ENCODE results near the gene SEMA3D.

SEMA3D gene

DNA sequence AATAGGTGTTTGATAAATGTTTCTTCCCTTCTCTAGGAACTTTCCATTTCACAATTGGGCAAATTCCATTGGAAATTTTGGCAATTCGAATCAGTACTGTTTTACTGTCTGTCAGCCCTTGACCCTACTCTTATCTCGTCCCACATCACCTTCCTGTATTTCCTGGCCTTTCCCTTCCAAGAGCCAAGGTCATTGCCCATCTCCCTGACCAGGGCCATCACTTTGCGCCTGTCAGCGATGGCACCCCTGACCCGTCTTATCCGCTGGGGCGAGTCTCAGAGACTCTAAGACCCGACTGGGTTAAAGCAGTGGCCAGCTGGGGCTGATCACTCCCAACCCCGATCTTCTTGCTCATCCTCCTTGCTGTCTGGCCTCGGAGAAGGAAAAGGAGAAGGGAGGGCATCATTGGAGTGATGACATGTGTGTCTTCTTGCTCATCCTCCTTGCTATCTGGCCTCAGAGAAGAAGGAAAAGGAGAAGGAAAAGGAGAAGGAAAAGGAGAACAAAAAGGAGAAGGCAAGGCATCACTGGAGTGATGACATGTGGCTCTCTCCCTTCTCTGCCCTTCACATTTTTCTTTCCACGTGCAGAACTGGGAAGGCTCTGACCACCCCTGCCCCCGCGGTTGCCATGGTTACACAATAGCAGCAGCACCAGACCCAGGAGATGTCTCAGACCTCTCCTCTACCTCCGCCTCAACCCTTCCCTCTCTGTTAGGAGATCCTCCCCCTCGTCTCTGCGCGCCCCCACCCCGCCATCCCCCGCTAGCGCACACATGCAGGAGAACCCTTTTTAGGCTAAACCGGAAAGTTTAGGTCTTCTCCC lies 2.0 kb downstream of the SEMA3D start:
- no peak for DNase-seq (ENCODE audit: low read depth)

DNA sequence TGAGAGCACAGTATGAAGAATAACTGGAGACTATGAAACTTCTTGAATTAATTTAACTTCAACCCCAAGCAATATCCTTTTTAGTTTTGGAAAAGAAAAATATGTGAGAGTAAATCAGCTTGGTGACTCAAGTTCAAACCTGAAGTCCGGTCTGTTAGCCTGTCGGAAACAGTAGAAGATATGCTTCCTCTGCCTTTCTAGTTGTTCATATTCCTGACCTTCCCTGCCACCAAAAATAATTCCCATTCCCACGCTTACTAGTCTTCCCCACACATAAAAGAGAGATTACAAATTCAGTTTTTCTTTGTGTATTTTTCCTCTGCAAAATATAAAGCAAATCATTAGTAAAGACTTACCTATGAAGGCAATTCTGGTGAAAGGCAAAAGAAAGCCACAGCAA lies 3.6 kb downstream of the SEMA3D start:
- no peak for DNase-seq (ENCODE audit: low read depth)

DNA sequence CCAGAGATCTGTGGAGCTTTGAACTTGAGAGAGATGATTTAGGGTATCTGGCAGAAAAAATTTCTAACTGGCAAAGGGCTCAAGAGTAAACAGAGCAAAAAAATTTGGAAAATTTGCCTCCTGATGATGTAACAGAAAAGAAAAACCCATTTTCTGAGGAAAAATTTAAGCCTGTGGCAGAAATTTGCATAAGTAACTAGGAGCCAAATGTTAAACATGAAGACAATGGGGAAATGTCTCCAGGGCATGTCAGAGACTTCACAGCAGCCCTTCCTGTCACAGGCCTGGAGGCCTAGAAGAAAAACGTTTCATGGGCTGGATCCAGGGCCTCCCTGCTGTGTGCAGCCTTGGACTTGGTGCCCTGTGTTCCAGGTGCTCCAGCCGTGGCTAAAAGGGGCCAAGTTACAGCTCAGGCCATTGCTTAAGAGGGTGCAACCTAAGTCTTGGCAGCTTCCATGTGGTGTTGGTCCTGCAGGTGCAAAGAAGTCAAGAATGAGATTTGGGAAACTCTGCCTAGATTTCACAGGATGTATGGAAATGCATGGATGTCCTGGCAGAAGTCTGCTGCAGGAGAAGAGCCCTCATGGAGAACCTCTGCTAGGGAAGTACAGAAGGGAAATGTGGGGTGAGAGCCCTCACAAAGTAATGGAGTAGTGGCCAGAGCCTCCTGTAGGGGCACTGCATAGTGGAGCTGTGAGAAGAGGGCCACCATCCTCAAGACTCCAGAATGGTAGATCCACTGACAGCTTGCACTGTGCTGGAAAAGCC lies 8.1 kb downstream of the SEMA3D start:
- DNase-seq (ENCODE audit: low read depth) = no peak

DNA sequence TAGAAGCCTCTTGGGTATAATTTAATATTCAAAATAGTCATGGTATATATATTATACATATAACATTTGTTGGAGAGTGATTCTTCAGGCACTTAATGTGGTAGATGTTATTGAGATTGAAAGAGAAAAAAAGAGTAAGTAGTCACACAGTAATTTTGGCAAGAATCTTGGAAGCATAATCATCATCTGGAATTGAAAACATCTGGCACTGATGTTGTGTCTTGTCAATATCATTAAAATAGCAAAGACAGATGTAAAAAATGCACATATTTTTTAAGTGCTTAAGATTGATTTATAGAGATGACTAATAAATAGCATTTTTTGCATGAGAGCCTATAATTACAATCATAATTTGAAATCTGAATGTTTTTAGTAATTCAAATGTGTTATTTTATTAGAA lies 9.5 kb downstream of the SEMA3D start:
- DNase-seq (ENCODE audit: low read depth) = no peak

DNA sequence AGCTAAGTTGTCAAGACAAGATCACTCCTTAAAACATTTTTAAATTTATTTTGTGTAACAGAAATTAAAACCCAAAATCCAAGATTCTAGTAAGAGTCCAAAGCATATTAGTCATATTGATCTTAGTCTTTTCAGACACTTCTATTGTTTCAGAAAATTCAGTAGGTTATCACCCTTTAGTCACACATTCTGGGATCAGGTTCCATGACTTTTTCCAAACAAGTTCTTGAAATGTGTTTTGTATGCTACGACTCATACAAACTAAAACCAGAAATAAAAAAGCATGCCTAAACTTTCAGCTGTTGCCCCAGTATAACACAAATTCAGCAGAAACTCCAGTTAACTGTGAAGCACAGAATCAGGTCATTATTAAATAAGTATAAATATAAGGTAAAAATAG lies 10.7 kb downstream of the SEMA3D start:
- no peak for DNase-seq (ENCODE audit: low read depth)

DNA sequence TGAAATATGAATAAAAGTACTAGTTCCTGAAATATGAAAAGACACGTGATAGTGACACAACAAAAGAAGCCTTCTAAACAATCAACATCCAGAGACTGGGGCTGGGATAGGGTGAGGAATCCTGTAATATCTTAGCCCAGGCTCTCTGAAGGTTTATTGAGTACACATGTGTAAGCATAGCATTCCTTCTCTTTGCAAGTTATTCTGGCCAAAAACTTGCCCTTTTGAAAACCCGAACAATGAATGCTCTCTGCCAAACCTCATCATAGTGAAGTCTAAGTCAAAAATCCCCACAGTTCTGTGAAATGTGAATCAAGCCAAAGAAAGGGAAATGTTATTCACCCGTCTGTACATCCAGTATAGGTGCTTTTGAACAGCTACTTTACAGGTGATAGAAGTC lies 11.6 kb downstream of the SEMA3D start:
- no peak for DNase-seq (ENCODE audit: low read depth)

DNA sequence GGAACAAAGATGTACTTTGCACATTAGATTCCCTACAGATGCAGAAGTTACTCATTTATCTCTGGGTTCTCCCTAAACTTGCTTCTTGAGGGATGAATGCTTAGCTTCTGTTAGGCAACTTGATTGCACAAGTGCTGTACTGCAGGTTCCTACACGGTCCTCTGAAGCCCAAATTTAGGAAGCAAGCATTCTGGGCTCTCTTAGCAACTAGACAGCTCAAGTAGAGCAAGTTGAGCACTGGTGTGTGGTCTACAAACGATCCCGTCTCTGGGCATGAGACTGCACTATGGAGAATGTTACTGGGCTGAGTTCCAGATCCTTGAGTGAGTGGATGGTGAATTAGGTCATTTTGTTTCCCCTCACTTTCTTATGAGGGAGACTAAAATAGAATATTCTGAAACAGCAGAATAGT lies 14.3 kb downstream of the SEMA3D start:
- DNase-seq (ENCODE audit: low read depth) = no peak

DNA sequence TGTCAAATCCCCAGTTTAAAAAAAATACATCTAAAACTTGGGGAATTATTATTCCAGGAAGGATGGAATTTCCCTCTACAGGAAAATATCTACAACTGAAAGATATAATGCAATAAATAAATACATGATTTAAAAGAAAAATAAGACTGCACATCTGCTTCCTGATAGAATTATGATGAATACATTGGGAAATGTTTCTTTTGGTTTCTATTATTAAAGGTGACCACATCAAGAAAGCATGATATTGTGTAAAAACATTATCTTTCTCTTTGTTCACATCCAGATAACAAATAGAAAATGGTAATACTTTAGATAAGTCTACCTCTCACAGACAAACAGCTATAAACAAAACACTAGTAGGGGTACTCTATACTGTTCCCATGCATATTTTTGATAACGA lies 19.2 kb downstream of the SEMA3D start:
- DNase-seq (ENCODE audit: low read depth) = no peak

DNA sequence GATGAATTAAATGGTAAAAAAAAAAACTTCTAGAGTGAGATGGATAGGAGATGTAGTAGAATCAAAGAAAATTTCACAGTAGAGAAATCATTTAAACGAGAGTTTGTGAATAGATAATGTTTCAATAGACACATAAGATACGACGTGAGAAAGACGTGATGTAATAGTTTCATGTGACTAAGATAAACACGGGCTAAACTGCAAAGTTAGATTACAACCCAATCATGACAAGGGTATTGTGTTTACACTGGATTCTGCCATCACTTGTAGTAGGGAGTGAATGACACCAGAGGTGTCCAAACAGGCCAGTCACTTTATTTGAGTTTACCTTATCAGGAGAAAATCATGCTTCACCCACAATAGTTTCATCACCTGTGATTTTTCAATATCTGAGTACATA lies 21.6 kb downstream of the SEMA3D start:
- no peak for DNase-seq (ENCODE audit: low read depth)

DNA sequence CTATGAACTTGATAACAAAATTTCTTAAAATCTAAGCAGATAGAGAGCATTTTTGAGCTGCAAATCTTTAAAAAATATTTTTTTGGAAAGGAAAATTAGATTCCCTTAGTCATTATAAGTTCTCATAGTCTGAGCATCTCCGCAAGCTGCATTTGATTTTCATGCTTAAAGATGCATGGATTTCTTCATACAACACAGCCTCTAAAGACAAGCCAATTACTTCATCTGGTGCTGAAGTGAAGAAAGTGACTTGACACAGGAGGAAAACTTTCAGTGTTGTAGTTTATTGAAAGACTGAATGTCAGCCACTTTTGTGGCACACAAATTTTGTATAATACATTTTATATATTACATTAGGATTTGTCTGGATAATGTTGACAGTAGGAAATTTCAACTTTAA lies 22.5 kb downstream of the SEMA3D start:
- no peak for DNase-seq (ENCODE audit: low read depth)

DNA sequence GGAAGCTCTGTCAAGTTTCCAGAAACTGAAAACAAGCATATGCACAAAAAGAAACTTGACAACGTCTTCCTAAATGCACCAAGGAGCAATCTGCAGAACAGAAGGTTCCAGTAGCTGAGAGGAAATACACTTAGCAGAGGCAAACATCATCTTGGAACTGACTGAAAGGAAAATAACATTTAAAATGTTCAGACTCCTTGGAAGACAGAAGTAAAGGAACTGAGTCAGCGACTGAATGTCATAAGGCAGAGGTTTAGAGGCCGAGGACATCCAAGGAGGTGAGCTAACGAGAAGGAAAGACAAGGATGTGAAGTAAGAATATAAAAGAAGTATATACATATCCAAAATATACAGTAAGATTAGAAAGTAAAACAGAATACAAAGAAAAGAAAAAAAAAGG lies 24.1 kb downstream of the SEMA3D start:
- DNase-seq (ENCODE audit: low read depth) = no peak

DNA sequence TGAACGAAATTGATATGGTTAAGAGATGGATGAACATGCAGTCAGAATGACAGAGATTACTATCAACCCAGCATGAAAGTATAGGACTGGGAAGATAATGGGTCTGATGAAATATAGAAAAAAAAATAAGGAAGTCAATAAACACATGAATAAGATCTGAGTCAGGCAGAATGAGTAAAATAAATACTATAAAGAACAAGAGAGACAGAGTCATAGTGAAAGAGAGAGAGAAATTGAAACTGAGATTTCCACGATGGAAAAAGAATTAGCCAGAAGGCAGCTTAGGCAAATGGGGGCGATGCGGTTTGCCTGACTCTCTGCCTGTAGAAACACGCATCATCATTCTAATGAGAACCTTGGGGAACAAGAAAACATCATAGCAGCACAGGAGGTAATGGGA lies 26.6 kb downstream of the SEMA3D start:
- DNase-seq (ENCODE audit: low read depth) = no peak

DNA sequence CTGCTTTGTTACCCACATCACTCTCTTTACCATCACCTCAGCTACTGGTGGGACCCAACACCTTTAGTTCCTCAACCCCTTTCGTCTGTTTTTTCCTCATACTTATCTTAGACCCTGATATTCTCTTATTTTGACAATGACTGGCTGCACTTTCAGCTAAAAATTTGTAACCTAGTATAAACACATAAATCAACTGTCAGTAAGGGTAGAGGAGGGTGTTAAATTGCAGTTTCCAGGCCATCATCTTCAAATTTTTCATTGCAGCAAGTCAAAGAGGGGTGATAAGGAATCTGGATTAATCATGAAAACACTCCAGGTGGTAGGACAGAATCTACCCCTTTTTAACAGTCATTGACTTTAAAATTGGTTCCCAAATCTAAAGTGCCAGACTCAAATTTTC lies 27.9 kb downstream of the SEMA3D start:
- DNase-seq (ENCODE audit: low read depth) = no peak

DNA sequence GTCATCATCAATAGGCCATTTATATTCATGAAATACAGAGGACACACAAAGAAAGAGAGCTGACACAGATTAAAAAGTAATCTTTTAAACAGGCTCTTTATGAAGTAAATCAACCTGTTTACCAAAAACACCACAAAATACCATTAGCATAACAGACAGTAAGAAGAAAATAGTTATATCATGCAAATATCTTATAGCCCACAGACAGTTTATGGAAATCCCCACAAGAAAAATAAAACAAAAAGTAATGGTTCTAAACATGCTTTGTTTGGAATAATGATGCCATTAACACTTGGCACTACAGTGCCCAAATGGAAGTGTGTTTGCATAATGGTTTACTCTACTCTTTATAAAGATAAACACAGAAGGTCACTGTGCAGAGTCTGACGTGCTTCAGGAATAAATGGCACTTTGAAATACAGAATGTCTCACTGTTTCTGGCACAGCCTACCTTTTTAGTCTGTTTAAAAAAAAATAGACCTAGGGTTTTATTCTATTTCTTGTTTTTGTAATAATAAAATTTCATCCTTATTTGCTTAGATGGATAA lies 30.1 kb downstream of the SEMA3D start:
- no peak for DNase-seq (ENCODE audit: low read depth)

DNA sequence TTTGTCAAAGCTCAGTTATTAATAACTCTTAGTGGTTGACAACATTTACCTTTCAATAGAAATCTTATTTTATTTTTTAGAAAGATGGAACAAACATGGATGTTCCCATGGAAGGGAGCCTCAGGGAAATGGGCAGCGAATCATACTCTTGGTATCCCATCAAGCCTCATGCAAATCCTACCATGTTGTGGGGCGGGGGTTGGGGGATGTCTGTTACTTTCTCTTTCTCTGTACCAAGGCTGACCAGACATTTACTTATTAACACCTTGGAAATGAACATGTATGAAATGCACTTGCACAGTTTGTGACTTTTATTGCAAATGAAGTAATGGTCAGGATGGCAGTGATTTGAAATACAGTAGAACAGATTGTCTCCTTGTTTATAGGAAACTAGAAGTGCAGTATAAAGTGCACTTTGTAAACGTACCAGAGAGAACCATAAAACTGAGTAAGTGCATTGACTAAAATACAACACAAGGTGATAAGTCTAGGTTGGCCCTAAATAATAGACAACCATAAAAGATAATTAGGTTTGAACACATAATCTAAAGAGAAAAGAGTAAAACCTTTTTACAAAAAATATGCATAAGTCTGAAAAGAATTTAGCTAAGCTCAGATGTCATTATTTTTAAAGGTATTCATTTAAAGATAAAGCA lies 32.4 kb downstream of the SEMA3D start:
- no peak for DNase-seq (ENCODE audit: low read depth)

DNA sequence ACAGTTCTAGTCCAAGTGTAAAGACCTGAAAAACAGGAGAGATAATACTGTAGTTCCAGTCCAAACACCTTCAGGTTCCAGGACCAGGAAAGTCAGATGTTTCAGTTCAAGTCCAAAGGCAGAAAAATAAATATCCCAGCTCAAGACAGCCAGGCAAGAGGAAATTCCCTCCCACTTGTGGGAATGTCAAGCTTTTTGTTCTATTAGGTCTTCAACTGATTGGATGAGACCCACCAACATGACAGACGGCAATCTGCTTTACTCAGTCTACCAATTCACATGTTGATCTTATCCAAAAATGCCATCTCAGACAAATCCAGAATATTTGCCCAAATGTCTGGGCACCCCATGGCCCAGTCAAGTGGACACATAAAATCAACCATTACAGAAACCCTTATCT lies 33.1 kb downstream of the SEMA3D start:
- no peak for DNase-seq (ENCODE audit: low read depth)

DNA sequence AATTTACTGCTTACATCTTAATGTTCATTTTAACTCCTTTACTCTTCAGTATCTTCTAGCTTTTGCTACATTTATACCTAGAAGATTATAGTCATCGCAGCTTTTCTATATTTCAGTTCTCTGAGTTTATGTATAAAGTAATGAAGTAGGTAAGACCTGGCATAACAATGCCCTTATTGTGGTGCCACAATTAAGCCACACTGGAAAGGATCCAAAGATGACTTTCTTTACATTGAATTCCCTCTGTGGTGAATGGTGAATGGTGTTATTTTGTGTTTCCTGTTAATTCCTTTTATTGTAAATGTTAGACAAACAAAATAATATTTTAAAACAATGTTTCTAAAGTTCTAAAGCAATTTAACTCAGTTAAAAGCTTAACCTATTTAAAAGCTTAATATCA lies 36.2 kb downstream of the SEMA3D start:
- DNase-seq (ENCODE audit: low read depth) = no peak

DNA sequence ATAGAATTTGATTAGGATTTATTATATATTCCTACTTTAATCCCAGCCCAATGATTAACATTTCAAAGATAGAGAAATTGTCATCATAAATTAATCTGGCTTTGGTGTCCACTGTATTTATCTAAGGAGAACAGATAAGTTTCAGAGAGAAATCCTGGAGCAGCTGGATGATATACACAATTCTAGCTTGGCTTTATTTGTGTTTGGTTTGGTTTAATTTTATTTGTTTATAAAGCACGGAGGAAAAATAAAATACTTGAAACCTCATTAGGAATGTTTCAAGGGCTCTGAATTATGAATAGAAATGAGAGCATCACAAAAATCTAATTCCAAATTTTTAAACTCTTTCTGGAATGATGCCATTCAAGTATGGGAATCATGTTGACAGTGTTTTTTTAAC lies 42.1 kb downstream of the SEMA3D start:
- no peak for DNase-seq (ENCODE audit: low read depth)

DNA sequence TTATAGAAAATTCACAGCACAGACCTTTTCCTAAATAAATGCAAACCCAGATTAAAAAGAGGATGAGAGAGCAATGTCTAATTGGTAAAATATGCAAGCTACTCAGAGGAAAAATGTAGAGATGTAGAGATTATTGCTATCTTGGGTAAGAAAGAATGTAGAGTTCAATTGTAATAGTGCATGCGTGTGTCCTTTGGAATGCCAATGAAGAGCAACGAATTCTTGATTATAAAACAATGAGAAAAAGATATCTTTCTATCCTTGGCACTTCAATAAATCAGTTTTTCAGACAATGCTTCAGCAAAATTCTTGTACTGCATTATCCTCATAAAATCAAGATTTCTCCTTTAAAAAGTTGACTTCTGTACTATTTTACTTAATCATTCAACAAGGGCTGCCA lies 50.9 kb downstream of the SEMA3D start:
- DNase-seq (ENCODE audit: low read depth) = no peak

DNA sequence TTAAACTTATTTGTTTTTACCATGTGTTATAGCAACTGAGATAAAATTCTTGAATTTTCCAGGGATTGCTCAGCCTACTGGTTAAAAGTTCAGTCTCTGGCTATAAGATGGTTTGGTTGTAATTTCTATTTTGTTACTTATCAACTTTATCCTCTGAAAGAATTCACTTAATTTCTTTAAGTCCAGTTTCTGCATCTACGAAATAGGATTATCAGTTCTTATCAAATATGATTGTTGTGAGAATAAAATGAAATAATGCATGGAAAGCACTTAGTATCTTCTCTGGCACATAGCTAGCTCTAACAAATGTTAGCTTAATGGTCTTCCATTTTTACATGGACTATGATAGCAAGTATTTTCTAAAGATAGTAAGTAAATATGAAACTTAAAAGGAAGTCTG lies 53.3 kb downstream of the SEMA3D start:
- no peak for DNase-seq (ENCODE audit: low read depth)

DNA sequence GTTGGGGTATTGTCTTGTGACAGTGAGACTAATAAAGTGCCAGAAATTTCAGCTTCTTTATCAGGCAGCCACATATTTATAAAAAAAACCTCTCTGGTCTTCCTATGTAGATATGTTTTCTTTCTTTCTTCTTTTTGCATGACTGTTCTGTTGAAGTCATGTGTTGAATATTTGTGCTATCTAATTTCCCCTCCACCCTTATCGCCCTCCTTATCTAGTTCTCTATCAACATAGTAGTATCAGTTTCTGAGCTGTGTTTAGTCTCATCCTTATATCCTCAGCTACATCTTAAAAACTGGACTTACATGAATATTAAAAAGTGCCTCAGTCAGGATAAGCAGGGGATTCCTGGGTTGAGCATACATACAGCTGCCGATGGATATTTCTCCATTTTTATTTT lies 53.9 kb downstream of the SEMA3D start:
- no peak for DNase-seq (ENCODE audit: low read depth)

DNA sequence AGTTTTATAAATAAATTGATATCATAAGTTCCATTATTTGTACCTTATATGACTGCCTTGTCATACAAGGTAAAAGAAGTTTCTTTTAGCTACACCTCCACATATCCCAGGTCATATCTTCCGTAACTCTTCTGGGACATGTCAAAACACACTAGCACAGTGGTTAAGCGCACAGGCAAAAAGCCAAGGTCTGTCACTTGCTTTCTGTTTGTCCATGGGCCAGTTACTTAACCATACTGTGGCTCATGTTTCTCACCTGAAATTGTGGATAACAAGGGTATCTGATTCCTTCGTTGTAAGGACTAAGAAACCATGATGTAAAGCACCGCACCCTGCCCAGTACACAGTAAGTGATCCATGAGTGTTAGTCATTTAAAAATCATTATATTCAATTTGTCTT lies 56.2 kb downstream of the SEMA3D start:
- no peak for DNase-seq (ENCODE audit: low read depth)

DNA sequence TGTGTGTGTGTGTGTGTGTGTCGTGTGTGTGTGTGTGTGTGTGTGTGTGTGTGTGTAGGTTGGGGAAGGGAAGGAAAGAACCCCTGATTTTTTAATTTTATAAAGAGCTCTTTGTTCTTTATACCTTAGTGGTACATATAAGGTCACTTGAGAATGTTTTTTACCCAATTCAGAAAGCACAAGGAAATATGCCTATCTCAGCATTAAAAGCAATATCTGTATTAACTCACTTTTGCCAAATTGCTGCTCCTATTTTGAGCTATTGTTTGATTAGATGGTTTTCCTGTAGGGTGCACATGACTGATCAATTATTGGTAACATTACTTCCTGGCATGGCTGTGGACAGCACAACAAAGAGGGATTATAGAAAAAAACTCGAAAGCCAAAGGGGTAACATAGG lies 60.5 kb downstream of the SEMA3D start:
- DNase-seq (ENCODE audit: low read depth) = no peak
